HEK293 (cell line): ENCODE measurements around the gene SLC51B.

ENCODE experiments used
- CTCF ChIA-PET: fragments of 350-600 bp; formaldehyde crosslinking; extraction: SDS; loops from one replicate; lab custom pipeline; 2021; ENCODE audit warnings: antibody characterized with exemption; lab: Yijun Ruan, JAX
- POLR2A ChIA-PET: fragments of 300-600 bp; formaldehyde crosslinking; extraction: SDS; loops from one replicate; lab custom pipeline; 2020; ENCODE audit warnings: antibody characterized with exemption, inconsistent platforms; lab: Yijun Ruan, JAX
- H3K27ac ChIP-seq: fragments of 200-500 bp; sonication (Bioruptor generic); 2 replicates; pipeline ENCODE4 v1.5.1; 2014; ENCODE audit warnings: low read depth, low read length, control low read depth, inconsistent platforms; ENCODE audit errors: extremely low read depth
- H3K36me3 ChIP-seq, 2 experiments: fragments of 200-500 bp in 1 of 2; sonication (Bioruptor generic) in 1 of 2; 1 replicate in 1 of 2; 2 replicates in 1 of 2; pipeline ENCODE4 v1.5.1; 2014 to 2017; ENCODE audit warnings: inconsistent platforms in 2 of 2, low read length in 2 of 2; ENCODE audit not compliant: control insufficient read depth in 2 of 2, insufficient read depth in 1 of 2
- H3K4me1 ChIP-seq: fragments of 200-500 bp; sonication (Bioruptor generic); 2 replicates; pipeline ENCODE4 v1.5.1; 2014; ENCODE audit warnings: mild to moderate bottlenecking, low read length, inconsistent platforms; ENCODE audit not compliant: control insufficient read depth, insufficient read depth
- H3K4me3 ChIP-seq: 2 replicates; pipeline ENCODE4 v1.5.1; 2011; ENCODE audit warnings: low read depth, mild to moderate bottlenecking, control low read depth, low read length, moderate library complexity
- H3K9me3 ChIP-seq: fragments of 200-500 bp; sonication (Bioruptor generic); 2 replicates; pipeline ENCODE4 v1.5.1; 2014; ENCODE audit warnings: low read depth, low read length, inconsistent platforms; ENCODE audit not compliant: control insufficient read depth, insufficient read depth
- EGR2 ChIP-seq: fragments of 450-650 bp; formaldehyde crosslinking; IDR thresholded peaks from 2 replicates; pipeline ENCODE4 v1.5.1; 2016; ENCODE audit warnings: low read depth, missing biosample characterization, missing genetic modification characterization
- GLIS1 ChIP-seq: fragments of 450-650 bp; formaldehyde crosslinking; IDR thresholded peaks from 2 replicates; pipeline ENCODE4 v1.5.1; 2016; ENCODE audit warnings: missing biosample characterization, missing genetic modification characterization
- KLF16 ChIP-seq: fragments of 450-650 bp; formaldehyde crosslinking; IDR thresholded peaks from 2 replicates; pipeline ENCODE4 v1.5.1; 2017; ENCODE audit warnings: missing biosample characterization, missing genetic modification characterization
- MZF1 ChIP-seq: fragments of 450-650 bp; formaldehyde crosslinking; IDR thresholded peaks from 2 replicates; pipeline ENCODE4 v1.5.1; 2017; ENCODE audit warnings: missing biosample characterization, missing genetic modification characterization, borderline replicate concordance
- ZFHX2 ChIP-seq: fragments of 450-650 bp; formaldehyde crosslinking; conservative IDR thresholded peaks from 2 replicates; pipeline ENCODE4 v1.5.1; 2016; ENCODE audit warnings: missing biosample characterization, missing genetic modification characterization
- ZIC2 ChIP-seq: fragments of 450-650 bp; formaldehyde crosslinking; IDR thresholded peaks from 2 replicates; pipeline ENCODE4 v1.5.1; 2016; ENCODE audit warnings: missing biosample characterization, missing genetic modification characterization
- ZNF274 ChIP-seq, 2 experiments: fragments of 200-500 bp in 1 of 2; fragments of 450-650 bp in 1 of 2; sonication (Bioruptor generic) in 1 of 2; formaldehyde crosslinking in 1 of 2; IDR thresholded peaks; 2 replicates each; pipeline versions ENCODE4 v1.5.1 to v1.6.1; 2014 to 2016; ENCODE audit warnings: borderline replicate concordance in 1 of 2, inconsistent platforms in 1 of 2, low read length in 1 of 2, missing biosample characterization in 1 of 2, missing genetic modification characterization in 1 of 2
- ZNF600 ChIP-seq: fragments of 450-650 bp; formaldehyde crosslinking; IDR thresholded peaks from 2 replicates; pipeline ENCODE4 v1.5.1; 2016; ENCODE audit warnings: missing biosample characterization, missing genetic modification characterization
- ZNF792 ChIP-seq: fragments of 450-650 bp; formaldehyde crosslinking; IDR thresholded peaks from 2 replicates; pipeline ENCODE4 v1.5.1; 2016; ENCODE audit warnings: missing biosample characterization, missing genetic modification characterization
- TF ChIP-seq, protein P1 (sequence below): fragments of 450-650 bp; formaldehyde crosslinking; IDR thresholded peaks from 2 replicates; pipeline ENCODE4 v1.5.1; 2016; ENCODE audit warnings: missing biosample characterization, missing genetic modification characterization, borderline replicate concordance
- TF ChIP-seq, protein P2 (sequence below): fragments of 450-650 bp; formaldehyde crosslinking; IDR thresholded peaks from 2 replicates; pipeline ENCODE4 v1.5.1; 2016; ENCODE audit warnings: missing biosample characterization, missing genetic modification characterization
- TF ChIP-seq, protein P3 (sequence below): fragments of 450-650 bp; formaldehyde crosslinking; IDR thresholded peaks from 2 replicates; pipeline ENCODE4 v1.5.1; 2016; ENCODE audit warnings: missing biosample characterization, missing genetic modification characterization
- TF ChIP-seq, protein P4 (sequence below): fragments of 450-650 bp; formaldehyde crosslinking; IDR thresholded peaks from 2 replicates; pipeline ENCODE4 v1.5.1; 2016; ENCODE audit warnings: missing biosample characterization, missing genetic modification characterization
- TF ChIP-seq, protein P5 (sequence below): IDR thresholded peaks from 2 replicates; pipeline ENCODE4 v1.6.1; 2011; ENCODE audit warnings: mild to moderate bottlenecking, low read depth, low read length, borderline replicate concordance
- TF ChIP-seq, protein P6 (sequence below): fragments of 450-650 bp; formaldehyde crosslinking; IDR thresholded peaks from 2 replicates; pipeline ENCODE4 v1.5.1; 2016; ENCODE audit warnings: missing biosample characterization, missing genetic modification characterization, borderline replicate concordance

The SLC51B gene

DNA sequence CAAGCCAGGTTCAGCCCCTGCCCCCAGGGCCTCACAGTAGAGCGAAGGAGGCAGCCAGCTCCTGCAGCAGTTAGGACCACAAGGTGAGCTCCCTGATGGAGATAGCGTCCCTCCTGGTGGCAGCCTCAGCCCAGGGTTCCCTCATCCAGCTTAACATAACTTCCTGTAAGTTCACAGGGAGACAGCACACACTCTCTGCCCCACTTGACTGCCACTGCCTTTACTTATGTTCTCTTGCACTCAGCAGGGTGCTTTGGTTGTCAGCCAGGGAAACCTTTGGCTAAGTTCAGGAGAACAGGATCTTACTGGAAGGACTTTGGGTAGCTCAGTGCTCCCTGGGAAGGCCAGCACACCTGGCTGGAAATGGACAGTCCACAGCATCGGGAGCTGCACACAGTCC is 42.2 kb downstream of the SLC51B start (continued):
- TF ChIP-seq, protein P1, sequence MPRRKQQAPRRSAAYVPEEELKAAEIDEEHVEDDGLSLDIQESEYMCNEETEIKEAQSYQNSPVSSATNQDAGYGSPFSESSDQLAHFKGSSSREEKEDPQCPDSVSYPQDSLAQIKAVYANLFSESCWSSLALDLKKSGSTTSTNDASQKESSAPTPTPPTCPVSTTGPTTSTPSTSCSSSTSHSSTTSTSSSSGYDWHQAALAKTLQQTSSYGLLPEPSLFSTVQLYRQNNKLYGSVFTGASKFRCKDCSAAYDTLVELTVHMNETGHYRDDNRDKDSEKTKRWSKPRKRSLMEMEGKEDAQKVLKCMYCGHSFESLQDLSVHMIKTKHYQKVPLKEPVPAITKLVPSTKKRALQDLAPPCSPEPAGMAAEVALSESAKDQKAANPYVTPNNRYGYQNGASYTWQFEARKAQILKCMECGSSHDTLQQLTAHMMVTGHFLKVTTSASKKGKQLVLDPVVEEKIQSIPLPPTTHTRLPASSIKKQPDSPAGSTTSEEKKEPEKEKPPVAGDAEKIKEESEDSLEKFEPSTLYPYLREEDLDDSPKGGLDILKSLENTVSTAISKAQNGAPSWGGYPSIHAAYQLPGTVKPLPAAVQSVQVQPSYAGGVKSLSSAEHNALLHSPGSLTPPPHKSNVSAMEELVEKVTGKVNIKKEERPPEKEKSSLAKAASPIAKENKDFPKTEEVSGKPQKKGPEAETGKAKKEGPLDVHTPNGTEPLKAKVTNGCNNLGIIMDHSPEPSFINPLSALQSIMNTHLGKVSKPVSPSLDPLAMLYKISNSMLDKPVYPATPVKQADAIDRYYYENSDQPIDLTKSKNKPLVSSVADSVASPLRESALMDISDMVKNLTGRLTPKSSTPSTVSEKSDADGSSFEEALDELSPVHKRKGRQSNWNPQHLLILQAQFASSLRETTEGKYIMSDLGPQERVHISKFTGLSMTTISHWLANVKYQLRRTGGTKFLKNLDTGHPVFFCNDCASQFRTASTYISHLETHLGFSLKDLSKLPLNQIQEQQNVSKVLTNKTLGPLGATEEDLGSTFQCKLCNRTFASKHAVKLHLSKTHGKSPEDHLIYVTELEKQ (tag by site-specific recombination), result no peak
- TF ChIP-seq, protein P2, sequence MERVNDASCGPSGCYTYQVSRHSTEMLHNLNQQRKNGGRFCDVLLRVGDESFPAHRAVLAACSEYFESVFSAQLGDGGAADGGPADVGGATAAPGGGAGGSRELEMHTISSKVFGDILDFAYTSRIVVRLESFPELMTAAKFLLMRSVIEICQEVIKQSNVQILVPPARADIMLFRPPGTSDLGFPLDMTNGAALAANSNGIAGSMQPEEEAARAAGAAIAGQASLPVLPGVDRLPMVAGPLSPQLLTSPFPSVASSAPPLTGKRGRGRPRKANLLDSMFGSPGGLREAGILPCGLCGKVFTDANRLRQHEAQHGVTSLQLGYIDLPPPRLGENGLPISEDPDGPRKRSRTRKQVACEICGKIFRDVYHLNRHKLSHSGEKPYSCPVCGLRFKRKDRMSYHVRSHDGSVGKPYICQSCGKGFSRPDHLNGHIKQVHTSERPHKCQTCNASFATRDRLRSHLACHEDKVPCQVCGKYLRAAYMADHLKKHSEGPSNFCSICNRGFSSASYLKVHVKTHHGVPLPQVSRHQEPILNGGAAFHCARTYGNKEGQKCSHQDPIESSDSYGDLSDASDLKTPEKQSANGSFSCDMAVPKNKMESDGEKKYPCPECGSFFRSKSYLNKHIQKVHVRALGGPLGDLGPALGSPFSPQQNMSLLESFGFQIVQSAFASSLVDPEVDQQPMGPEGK, result no peak
- 0 out of 2 replicates have a peak, but pooled peaks have one; percentile 24 for TF ChIP-seq ZNF600
- TF ChIP-seq KLF16 (tag by site-specific recombination), result no peak
- TF ChIP-seq, protein P3, sequence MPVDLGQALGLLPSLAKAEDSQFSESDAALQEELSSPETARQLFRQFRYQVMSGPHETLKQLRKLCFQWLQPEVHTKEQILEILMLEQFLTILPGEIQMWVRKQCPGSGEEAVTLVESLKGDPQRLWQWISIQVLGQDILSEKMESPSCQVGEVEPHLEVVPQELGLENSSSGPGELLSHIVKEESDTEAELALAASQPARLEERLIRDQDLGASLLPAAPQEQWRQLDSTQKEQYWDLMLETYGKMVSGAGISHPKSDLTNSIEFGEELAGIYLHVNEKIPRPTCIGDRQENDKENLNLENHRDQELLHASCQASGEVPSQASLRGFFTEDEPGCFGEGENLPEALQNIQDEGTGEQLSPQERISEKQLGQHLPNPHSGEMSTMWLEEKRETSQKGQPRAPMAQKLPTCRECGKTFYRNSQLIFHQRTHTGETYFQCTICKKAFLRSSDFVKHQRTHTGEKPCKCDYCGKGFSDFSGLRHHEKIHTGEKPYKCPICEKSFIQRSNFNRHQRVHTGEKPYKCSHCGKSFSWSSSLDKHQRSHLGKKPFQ (tag by site-specific recombination), result no peak
- TF ChIP-seq, protein P4, sequence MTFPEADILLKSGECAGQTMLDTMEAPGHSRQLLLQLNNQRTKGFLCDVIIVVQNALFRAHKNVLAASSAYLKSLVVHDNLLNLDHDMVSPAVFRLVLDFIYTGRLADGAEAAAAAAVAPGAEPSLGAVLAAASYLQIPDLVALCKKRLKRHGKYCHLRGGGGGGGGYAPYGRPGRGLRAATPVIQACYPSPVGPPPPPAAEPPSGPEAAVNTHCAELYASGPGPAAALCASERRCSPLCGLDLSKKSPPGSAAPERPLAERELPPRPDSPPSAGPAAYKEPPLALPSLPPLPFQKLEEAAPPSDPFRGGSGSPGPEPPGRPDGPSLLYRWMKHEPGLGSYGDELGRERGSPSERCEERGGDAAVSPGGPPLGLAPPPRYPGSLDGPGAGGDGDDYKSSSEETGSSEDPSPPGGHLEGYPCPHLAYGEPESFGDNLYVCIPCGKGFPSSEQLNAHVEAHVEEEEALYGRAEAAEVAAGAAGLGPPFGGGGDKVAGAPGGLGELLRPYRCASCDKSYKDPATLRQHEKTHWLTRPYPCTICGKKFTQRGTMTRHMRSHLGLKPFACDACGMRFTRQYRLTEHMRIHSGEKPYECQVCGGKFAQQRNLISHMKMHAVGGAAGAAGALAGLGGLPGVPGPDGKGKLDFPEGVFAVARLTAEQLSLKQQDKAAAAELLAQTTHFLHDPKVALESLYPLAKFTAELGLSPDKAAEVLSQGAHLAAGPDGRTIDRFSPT (tag by site-specific recombination), result no peak
- peak; percentile 90 for TF ChIP-seq ZIC2 (tag by site-specific recombination)
- TF ChIP-seq MZF1 (tag by site-specific recombination), result no peak
- TF ChIP-seq, protein P5, sequence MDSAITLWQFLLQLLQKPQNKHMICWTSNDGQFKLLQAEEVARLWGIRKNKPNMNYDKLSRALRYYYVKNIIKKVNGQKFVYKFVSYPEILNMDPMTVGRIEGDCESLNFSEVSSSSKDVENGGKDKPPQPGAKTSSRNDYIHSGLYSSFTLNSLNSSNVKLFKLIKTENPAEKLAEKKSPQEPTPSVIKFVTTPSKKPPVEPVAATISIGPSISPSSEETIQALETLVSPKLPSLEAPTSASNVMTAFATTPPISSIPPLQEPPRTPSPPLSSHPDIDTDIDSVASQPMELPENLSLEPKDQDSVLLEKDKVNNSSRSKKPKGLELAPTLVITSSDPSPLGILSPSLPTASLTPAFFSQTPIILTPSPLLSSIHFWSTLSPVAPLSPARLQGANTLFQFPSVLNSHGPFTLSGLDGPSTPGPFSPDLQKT, result no peak
- TF ChIP-seq GLIS1 (tag by site-specific recombination), result peak; percentile 70

DNA sequence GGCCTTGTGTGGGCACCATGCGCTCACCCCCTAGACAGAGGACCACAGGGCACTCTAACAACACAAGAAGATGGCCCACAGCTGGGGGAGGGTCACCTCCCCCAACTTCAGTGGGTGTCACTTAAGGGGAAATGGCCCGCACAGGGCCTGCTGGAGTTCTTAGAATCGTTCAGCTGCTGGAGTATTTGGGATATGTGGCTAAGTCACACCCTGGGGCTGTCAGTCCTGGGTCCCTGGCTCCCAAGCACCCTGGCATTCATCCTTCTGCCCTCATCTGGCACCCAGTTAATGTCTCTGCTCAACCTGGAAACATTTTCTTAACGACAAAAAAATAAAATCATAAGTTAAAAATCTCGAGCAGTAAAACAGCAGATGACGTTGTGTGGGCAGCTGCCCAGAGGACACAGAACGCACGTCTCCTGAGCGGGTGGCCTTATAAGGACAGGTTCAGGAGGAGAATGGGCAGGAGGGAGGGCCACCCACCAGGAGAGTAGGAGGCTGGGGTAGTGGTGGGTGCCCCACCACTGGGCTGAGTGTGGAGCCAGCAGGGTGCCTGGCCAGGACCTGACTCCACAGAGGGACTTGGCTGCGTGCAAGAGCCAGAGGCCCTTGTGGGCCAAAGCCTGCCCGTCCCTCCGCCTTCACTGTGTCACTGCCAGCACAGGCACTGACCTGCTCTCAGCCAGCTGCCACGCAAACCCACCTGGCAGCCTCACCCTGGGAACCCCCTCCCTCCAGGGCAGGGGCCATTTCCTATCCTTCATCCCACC is 42.9 kb downstream of the SLC51B start:
- no peaks in the 10 kb centered on the region for H3K4me1 ChIP-seq
- H3K36me3 ChIP-seq, result no peaks in the 10 kb centered on the region
- TF ChIP-seq, protein P6, sequence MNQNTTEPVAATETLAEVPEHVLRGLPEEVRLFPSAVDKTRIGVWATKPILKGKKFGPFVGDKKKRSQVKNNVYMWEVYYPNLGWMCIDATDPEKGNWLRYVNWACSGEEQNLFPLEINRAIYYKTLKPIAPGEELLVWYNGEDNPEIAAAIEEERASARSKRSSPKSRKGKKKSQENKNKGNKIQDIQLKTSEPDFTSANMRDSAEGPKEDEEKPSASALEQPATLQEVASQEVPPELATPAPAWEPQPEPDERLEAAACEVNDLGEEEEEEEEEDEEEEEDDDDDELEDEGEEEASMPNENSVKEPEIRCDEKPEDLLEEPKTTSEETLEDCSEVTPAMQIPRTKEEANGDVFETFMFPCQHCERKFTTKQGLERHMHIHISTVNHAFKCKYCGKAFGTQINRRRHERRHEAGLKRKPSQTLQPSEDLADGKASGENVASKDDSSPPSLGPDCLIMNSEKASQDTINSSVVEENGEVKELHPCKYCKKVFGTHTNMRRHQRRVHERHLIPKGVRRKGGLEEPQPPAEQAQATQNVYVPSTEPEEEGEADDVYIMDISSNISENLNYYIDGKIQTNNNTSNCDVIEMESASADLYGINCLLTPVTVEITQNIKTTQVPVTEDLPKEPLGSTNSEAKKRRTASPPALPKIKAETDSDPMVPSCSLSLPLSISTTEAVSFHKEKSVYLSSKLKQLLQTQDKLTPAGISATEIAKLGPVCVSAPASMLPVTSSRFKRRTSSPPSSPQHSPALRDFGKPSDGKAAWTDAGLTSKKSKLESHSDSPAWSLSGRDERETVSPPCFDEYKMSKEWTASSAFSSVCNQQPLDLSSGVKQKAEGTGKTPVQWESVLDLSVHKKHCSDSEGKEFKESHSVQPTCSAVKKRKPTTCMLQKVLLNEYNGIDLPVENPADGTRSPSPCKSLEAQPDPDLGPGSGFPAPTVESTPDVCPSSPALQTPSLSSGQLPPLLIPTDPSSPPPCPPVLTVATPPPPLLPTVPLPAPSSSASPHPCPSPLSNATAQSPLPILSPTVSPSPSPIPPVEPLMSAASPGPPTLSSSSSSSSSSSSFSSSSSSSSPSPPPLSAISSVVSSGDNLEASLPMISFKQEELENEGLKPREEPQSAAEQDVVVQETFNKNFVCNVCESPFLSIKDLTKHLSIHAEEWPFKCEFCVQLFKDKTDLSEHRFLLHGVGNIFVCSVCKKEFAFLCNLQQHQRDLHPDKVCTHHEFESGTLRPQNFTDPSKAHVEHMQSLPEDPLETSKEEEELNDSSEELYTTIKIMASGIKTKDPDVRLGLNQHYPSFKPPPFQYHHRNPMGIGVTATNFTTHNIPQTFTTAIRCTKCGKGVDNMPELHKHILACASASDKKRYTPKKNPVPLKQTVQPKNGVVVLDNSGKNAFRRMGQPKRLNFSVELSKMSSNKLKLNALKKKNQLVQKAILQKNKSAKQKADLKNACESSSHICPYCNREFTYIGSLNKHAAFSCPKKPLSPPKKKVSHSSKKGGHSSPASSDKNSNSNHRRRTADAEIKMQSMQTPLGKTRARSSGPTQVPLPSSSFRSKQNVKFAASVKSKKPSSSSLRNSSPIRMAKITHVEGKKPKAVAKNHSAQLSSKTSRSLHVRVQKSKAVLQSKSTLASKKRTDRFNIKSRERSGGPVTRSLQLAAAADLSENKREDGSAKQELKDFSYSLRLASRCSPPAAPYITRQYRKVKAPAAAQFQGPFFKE (tag by site-specific recombination), result no peak
- no peak for TF ChIP-seq ZNF792 (tag by site-specific recombination)
- peak; percentile 38; the same call in 1 of the 2 replicates for TF ChIP-seq EGR2
- peak; percentile 71 for TF ChIP-seq ZIC2 (tag by site-specific recombination)
- peak; percentile 73; the same call in 1 of the 2 replicates for TF ChIP-seq ZFHX2
- TF ChIP-seq ZNF274 (IDR thresholded peaks at IDR 0.05; ENCODE audit: low read length), result no peak
- TF ChIP-seq ZNF274 (tag by site-specific recombination; IDR thresholded peaks at IDR 0.05; ENCODE audit: borderline replicate concordance), result no peak
- H3K4me3 ChIP-seq, result no peak overlapping the region
- CTCF ChIA-PET, result interaction anchor here (0.6 to 1.9 kb wide), 4 partner anchors 7 to 124 kb away, joined by 3 to 10 read pairs (median 6); no protein-coding TSS in a partner anchor
- no peaks in the 10 kb centered on the region for H3K9me3 ChIP-seq
- no peak overlapping the region for H3K27ac ChIP-seq
- POLR2A ChIA-PET, result no interaction called here
